KG1 (cell line): ENCODE data around the gene ELAPOR1.

ENCODE experiments used
- DNase-seq: peaks from one replicate; lab custom pipeline; 2025; lab: John Stamatoyannopoulos, UW

Gene ELAPOR1, protein sequence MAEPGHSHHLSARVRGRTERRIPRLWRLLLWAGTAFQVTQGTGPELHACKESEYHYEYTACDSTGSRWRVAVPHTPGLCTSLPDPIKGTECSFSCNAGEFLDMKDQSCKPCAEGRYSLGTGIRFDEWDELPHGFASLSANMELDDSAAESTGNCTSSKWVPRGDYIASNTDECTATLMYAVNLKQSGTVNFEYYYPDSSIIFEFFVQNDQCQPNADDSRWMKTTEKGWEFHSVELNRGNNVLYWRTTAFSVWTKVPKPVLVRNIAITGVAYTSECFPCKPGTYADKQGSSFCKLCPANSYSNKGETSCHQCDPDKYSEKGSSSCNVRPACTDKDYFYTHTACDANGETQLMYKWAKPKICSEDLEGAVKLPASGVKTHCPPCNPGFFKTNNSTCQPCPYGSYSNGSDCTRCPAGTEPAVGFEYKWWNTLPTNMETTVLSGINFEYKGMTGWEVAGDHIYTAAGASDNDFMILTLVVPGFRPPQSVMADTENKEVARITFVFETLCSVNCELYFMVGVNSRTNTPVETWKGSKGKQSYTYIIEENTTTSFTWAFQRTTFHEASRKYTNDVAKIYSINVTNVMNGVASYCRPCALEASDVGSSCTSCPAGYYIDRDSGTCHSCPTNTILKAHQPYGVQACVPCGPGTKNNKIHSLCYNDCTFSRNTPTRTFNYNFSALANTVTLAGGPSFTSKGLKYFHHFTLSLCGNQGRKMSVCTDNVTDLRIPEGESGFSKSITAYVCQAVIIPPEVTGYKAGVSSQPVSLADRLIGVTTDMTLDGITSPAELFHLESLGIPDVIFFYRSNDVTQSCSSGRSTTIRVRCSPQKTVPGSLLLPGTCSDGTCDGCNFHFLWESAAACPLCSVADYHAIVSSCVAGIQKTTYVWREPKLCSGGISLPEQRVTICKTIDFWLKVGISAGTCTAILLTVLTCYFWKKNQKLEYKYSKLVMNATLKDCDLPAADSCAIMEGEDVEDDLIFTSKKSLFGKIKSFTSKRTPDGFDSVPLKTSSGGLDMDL

DNA sequence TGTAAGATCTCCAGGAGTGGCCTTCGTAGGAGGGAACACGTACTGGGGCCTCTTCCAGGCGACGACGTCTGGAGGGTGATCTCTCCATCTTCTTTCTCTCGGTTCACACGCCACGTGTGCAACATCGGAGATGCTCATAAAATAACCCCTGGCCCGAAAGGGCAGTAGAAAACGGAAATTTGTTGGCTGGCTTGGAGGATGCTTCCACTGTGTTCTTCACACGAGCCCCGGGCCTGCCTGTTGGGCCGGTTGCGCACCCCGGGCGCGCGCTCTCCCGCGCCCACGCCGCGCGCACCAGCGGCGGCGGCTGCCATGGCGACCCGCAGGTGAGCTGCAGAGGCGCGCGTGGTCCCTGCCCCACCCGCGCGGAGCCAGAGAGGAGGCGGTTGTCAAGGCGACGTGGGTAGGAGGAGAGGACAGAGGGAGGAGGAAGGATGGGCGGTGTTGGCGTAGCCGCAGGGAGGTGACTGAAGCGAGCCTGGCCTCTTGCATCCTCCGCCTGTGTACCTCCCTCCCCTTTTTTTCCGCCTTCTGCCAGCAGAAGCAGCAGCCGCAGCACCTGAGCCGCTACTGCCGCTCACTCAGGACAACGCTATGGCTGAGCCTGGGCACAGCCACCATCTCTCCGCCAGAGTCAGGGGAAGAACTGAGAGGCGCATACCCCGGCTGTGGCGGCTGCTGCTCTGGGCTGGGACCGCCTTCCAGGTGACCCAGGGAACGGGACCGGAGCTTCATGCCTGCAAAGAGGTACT lies at the start of gene ELAPOR1:
ELAPOR1 (plus strand) TSS at position 526 of the 752 bp plus-strand sequence; CDS start at position 595, 69 bp downstream.
- no peak for DNase-seq

- no peak for DNase-seq
These were observed 48.8 kb upstream of the ELAPOR1 start for GRCh38 chr1:109065137-109065536.

DNA sequence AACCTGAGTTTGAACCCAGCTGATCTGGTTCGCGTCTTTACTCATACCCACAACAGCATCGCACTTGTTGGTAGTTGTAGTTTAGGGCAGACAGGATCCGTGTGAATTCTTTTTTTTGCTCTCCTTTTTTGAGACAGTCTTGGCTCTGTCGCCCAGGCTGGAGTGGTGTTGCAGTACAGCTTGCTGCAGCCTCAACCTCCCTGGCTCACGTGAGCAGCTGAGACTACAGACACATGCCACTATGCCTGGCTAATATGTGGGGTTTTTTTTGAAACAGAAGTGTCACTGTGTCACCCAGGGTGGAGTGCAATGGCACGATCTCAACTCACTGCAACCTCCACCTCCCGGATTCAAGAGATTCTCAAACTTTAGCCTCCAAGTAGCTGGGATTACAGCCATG lies 46.0 kb upstream of the ELAPOR1 start:
- no peak for DNase-seq

DNA sequence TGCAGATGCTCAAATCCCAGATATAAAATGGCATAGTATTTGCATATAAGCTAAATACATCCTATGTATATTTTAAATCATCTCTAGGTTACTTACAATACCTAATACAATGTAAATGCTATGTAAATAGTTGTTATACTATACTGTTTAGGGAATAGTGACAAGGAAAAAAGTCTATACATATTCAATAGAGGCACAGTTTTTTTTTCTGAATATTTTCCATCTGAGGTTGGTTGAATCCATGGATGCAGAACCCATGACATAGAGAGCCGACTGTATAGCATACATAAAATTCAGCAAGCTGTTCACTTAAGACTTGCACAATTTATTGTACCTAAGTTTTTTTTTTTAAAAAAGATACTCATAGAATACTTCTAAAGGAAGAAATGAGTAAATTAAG lies 44.6 kb upstream of the ELAPOR1 start:
- no peak for DNase-seq

DNA sequence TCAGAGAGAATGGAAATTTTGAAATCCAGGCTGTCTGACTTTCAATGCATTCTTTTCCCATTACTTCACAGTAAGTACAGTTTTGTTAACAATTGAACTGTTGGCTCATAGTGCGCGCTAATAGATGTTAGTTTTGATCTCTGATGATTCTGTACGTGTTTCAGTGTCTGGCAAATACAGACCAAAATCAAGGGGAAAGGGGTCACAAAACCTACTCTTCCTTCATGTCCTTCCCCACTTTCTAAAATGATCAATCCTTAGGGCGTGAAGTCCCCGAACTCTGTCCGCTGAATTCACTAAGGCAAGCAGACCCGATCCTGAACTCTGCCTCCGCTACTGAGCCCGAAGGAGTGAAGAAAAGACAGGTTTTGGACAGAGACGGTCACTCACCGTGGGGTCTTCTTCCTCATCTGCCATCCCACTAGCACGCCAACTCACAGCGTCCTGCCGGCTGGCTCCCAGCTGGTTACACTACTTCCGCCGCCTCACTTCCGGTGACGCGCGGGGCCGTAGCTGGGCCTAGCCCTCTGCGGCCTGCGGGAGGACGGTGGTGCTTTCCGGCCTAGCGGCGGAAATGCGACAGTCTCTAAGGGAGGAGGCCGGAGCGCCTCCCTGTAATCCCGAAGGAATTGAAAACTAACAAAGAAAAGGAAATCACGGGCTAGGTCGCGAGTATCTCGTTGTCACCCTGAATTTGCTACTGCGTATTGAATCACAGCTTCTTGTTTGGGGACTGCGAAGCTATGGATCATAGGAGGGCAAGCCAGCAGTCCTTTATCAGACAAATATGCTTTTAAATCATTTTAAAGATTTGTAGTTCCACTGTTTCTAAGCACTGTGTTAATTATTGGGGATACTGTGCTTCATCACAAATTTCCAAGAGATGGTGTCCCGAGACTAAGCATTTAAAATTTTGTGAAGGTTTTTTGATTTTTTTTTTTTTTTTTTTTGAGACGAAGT lies 38.1 kb upstream of the ELAPOR1 start, which contains the start of gene TAF13:
TAF13 (minus strand) TSS at position 473 of the 960 bp plus-strand sequence; CDS start at position 417, 56 bp downstream.
- peak; percentile 70 for DNase-seq

DNA sequence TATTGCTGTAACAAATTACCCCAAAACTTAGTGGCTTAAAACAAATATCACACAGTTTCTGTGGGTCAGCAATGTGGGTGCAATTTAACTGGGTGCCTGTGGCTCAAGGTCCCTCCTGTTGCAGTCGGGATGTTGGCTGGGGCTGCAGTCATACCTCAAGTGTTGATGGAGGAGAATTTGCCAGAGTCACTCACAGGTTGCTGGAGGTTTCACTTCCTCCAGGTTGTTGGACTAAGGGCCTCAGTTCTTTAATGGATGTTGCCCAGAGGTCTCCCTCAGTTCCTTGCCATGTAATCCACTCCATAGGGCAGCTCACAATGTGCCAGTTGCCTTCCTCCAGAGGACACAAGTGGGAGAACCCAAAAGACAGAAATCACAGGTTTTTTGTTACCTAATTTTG lies 35.6 kb upstream of the ELAPOR1 start:
- DNase-seq, result no peak

DNA sequence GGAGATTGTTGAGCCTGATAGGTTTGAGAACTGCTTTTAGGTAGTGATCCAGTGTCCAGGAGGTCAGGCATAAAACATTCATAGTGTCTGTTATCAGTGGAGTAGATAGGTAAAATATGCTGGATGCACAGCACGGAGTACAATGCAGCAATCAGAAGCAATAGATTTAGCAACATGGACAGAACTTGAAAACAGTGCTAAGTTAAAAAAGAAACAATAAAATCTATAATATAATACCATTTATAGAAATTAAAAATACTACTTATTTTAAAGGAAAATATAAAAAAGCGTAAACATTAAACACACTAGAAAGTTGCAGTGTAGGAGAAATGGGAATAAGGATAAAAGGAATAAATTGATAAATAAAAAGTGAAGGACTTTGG lies 34.7 kb upstream of the ELAPOR1 start:
- DNase-seq, result no peak

GRCh38 chr1:109080441-109081082 lies 33.4 kb upstream of the ELAPOR1 start:
- DNase-seq, result no peak

DNA sequence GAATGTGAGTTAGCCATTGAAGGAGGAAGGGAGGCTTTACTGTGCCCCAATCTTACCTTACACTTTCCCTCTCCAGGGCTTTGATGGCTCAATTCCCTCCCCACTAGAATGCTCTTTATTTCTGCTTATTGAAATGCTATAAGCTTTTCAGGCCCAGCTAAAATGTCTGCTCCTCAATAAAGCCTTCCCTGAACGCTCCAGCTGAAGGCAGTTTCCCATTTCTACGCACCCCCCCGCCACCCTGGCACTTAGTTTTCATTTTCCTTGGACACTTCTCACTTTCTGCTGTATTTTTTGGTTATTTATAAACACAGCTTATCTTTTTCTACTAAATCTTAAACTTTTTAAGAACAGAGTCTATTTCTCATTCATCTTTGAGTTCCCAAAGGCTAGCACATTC lies 30.4 kb upstream of the ELAPOR1 start:
- DNase-seq, result no peak

DNA sequence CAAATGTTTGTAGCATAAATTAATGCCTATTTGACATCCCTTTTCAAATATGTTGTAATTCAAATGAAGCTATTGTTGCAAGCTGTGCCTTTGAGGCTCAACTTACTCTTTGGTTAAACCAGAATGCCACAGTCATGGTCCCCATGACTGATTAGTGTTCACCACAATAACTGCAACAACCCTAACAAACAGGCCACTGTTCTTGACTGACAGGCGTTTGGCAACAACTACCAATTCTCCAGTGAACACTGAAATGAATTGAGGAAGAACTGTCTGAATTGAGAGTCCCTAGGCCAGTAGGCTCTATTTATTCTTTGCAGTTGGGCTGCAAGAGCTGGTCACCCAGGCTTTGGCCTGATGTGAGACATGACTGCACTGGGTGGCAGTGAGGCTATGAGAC lies 30.0 kb upstream of the ELAPOR1 start:
- no peak for DNase-seq

DNA sequence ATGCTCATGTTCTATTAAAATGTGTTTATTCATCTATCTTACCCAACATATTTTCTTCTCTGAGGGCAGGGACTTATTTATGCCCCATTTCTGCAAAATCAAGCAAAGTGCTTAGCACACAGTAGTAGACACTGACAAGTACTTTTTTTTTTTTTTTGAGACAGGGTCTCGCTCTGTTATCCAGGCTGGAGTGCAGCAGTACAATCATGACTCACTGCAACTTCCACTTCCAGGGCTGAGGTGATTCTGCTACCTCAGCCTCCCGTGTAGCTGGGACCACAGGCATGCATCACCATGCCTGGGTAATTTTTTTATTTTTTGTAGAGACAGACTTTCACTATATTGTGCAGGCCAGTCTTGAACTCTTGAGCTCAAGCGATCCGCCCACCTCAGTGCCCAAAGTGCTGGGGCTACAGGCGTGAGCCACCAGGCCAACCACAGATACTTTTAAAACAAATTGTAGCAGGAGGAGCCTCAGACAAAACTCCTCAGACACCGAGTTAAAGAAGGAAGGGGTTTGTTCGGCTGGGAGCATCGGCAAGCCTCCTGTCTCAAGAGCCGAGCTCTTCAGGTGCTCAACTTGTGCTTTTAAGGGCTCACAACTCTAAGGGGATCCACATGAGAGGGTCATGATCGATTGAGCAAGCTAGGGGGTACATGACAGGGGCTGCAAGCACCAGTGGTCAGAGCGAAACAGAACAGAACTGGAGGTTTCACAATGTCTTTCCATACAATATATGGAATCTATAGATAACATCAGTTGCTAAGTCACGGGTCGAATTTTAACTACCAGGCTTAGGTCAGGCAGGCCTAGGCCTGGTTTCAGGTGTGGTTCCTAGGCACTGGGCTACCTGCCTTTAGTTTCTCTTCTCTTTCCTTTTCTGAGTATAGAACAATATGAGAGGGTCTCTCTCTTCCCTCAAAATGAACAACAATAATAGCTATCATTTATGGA lies 29.1 kb upstream of the ELAPOR1 start:
- DNase-seq, result no peak

DNA sequence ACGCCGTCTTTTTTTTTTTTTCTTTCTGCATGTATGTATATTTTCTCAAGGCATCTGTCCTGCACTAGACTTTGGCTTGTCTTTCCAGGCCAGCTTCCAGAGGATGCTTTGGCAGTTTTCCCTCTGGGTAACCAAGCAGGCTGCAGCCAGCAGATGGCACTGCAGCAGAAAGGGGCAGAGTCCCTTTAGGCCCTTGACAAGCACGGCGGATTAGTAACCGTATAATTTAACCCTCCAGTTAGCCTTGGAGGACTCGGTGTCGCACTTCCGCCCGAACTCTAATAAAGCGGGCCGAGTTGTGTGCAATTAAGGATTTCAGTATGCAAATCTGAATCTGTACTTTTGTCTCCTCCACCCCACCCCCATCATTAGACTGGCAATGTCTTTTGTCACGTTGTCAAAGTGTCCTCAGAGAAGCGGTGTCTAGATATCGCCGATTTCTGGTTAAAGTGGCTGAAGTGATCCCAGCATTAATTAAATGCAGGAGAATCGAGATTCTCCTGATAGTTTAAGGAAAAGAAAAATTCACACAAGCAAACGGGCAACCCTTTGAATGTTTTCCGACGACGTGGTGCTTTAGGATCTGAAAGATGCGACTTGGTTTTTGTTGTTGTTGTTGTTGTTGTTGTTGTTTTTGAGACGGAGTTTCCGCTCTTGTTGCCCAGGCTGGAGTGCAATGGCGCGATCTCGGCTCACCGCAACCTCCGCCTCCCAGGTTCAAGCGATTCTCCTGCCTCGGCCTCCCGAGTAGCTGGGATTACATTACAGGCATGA lies 24.5 kb upstream of the ELAPOR1 start:
- DNase-seq, result no peak

DNA sequence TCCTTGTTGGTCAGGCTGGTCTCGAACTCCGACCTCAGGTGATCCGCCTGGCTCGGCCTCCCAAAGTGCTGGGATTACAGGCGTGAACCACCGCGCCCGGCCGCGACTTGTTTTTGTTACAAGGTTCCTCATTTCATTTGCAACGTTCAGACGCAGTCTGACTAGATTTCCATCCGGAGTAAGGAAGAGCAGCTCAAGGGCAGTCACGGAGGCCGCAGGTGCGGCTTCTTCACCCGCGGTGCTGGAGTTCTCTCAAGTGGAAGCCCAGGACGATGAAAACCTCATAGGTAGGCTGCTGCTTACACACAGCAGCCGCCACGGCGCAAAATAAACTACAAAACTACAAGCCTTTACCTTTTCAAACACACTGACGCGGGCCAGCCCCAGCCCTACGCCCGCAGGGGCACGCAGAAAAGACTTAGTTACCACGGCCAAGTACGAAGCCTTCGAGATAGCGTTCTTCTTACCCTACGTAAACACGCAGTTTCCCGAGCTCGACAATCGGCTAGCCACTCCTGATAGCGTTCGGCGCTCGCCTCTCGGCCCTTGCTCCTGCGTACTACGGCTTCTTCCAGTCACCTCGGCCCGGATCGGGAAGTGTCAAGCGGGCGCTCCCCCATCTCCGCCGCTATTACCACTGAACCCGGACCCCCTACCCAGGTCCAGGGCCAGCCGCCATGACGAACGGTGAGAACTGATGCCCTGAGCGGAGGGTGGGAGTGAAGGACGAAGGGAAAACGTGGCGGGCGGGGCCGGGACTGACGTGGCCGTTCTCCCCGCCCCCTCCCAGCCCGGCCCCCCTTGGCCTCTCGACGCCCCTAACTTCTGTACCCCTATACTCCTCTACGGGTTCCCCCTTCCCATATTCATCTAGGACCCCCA lies 23.5 kb upstream of the ELAPOR1 start, which contains the start of gene TMEM167B:
TMEM167B (plus strand) TSS at position 569 of the 882 bp plus-strand sequence; CDS start at position 678, 109 bp downstream.
- peak; percentile 76 for DNase-seq

- peak; percentile 54 for DNase-seq
These were observed 22.7 kb upstream of the ELAPOR1 start for GRCh38 chr1:109091078-109091838.

DNA sequence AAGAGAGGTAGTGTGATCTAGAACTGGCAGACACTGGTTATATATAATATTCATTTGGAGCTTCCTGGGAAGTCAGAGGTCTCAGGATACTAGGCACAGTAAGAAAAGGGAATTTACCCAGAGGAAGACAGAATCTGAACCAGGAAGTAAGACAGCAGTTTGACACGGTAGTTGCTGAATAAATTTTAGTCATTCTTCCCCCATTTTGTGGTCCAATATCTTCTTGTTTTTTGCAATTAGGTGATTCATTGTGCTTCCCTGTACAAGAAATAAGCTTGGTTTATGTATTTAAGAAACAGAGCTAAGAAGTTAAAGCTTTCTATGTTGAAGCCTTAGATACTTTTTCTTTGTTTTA lies 22.1 kb upstream of the ELAPOR1 start:
- no peak for DNase-seq

DNA sequence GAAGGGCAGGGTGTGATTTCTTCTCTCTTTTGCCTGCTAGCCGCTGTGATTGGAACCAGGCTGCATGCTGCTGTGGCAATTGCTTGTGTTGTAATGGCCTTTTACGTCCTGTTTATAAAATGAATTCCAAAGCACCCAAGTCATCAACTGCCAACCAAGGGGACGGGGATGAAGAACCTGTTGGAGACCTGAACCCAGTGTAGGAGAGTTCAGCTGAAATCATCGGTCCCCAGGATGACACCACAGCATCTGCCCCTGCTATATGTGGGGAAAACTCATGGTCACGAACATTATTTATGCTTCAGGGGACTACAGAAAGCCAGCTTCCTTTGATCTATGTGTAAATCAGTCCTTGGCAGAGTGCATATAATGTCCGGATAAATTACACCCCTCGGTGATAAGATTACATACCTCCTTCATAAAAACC lies 19.5 kb upstream of the ELAPOR1 start:
- DNase-seq, result no peak
